BJ (cell line): Measurements from ENCODE around the gene EXOC8. TPM values are rescaled to one million over a fixed set of nuclear protein-coding genes. Genes with fewer than 3 reads are reported as not detected.

ENCODE experiments used
- CTCF ChIA-PET: fragments of 350-600 bp; formaldehyde crosslinking; extraction: SDS; loops from one replicate; lab custom pipeline; 2021; ENCODE audit warnings: antibody characterized with exemption, inconsistent platforms; lab: Yijun Ruan, JAX
- POLR2A ChIA-PET: fragments of 300-600 bp; sonication (Branson Sonifier 250); formaldehyde crosslinking; extraction: SDS; loops from one replicate; lab custom pipeline; 2021; ENCODE audit warnings: antibody characterized with exemption; lab: Charles Lee
- DNase-seq: peaks from one replicate; pipeline ENCODE4 v3.0.0-alpha.2; 2011; ENCODE audit warnings: low read depth
- H3K27me3 ChIP-seq: 2 replicates; pipeline ENCODE4 v1.6.0; 2011; ENCODE audit warnings: low read length; ENCODE audit not compliant: control insufficient read depth, insufficient read depth
- H3K36me3 ChIP-seq: 2 replicates; pipeline ENCODE4 v1.5.1; 2011; ENCODE audit warnings: low read length; ENCODE audit not compliant: control insufficient read depth, insufficient read depth
- H3K4me3 ChIP-seq: 2 replicates; pipeline ENCODE4 v1.5.1; 2011; ENCODE audit warnings: low read depth, mild to moderate bottlenecking, control low read depth, low read length
- CTCF ChIP-seq: IDR thresholded peaks from 2 replicates; pipeline ENCODE4 v1.5.1; 2011; ENCODE audit warnings: low read depth, mild to moderate bottlenecking, control low read depth, inconsistent platforms, low read length, moderate library complexity; ENCODE audit not compliant: insufficient read depth
- polyA plus RNA-seq: library from polyadenylated mRNA; depleted of rRNA; stranded (reverse); fragments of >200 nt; gene quantifications from 2 replicates; pipeline ENCODE4 v1.2.3, GENCODE V29; 2011; rRNA removed

The EXOC8 gene
- polyA plus RNA-seq, 1 experiment = 2.7 TPM

DNA sequence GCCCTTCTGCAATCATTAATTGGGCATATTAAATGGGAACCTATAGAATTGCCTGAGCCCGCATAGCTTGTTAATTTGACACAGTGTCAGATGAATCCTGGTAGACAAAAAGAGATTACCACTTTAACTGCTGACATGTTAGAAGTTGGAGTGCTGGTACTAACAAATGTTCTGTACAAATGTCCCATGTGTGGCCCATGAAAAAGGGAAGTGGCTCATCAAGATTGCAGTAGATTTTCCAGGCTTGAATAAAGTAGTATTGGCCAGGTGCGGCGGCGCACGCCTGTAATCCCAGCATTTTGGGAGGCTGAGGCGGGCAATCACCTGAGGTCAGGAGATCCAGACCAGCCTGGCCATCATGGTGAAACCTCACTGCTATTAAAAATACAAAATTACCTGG lies 51.0 kb downstream of the EXOC8 start:
- no peak for DNase-seq
- POLR2A ChIA-PET = no interaction called here
- H3K36me3 ChIP-seq = no peaks in the 10 kb centered on the region
- no peaks in the 10 kb centered on the region for H3K27me3 ChIP-seq
- no peak overlapping the region for H3K4me3 ChIP-seq
- no peak for TF ChIP-seq CTCF
- CTCF ChIA-PET = interaction anchor here (0.7 kb wide), 1 partner anchor 11 kb away, joined by 3 read pairs; no protein-coding TSS in a partner anchor

- no peak for DNase-seq
- POLR2A ChIA-PET = no interaction called here
- no peak for TF ChIP-seq CTCF
- Histone ChIP-seq H3K36me3 (no peaks in the 10 kb centered on the region), H3K4me3 (no peak overlapping the region), H3K27me3 (no peaks in the 10 kb centered on the region)
- CTCF ChIA-PET = interaction anchor here (1.4 kb wide), 1 partner anchor 16 kb away, joined by 3 read pairs; no protein-coding TSS in a partner anchor
Measured at GRCh38 chr1:231284441-231284840, 53.2 kb downstream of the EXOC8 start.

Other genes with a start within 250 kb of the EXOC8 start
- 0.01 and 0.02 TPM in 2 replicates for gene TRIM67, start 175.8 kb downstream of the EXOC8 start, polyA plus RNA-seq
- 22.8 and 38.2 TPM in 2 replicates for gene GNPAT, start 96.6 kb downstream of the EXOC8 start, polyA plus RNA-seq
- gene SPRTN, start 441 bp upstream of the EXOC8 start, polyA plus RNA-seq = 10.0 and 10.9 TPM in 2 replicates
- 17.5 and 44.3 TPM in 2 replicates for gene EGLN1, start 84.4 kb upstream of the EXOC8 start, polyA plus RNA-seq
- 19.4 and 21.4 TPM in 2 replicates for gene TSNAX, start 190.8 kb upstream of the EXOC8 start, polyA plus RNA-seq